Measurements from ENCODE around the gene KDM1A. TPM values are rescaled to one million over a fixed set of nuclear protein-coding genes. Genes with fewer than 3 reads are reported as not detected.

Gene KDM1A
- total RNA-seq, 1 donor from 2014 or later = 27.4 TPM

GRCh38 chr1:23122796-23123195 lies 103.5 kb downstream of the KDM1A start:
- no peaks in the 10 kb centered on the region for H3K9me3 ChIP-seq (replicated peaks)
- H3K27me3 ChIP-seq (ENCODE audit: low read depth) = no peaks in the 10 kb centered on the region
- no peak for DNase-seq
- H3K4me1 ChIP-seq = peaks cover 87% of the 10 kb centered on the region
- H3K36me3 ChIP-seq = no peaks in the 10 kb centered on the region
- no peak for TF ChIP-seq CTCF (IDR thresholded peaks at IDR 0.05; ENCODE audit: borderline replicate concordance)
- intact Hi-C loops (cut with micrococcal nuclease) = no loop called here
- no peak overlapping the region for H3K4me3 ChIP-seq
- peak overlapping the region; percentile 48 for H3K27ac ChIP-seq (replicated peaks)

GRCh38 chr1:23123528-23123927 lies 104.3 kb downstream of the KDM1A start:
- no peaks in the 10 kb centered on the region for H3K9me3 ChIP-seq (replicated peaks)
- no peaks in the 10 kb centered on the region for H3K36me3 ChIP-seq
- intact Hi-C loops (cut with micrococcal nuclease) = no loop called here
- peak overlapping the region; percentile 3 for H3K27ac ChIP-seq (replicated peaks)
- peaks cover 84% of the 10 kb centered on the region for H3K4me1 ChIP-seq
- TF ChIP-seq CTCF (IDR thresholded peaks at IDR 0.05; ENCODE audit: borderline replicate concordance) = no peak
- no peaks in the 10 kb centered on the region for H3K27me3 ChIP-seq (ENCODE audit: low read depth)
- H3K4me3 ChIP-seq = no peak overlapping the region
- no peak for DNase-seq

- H3K9me3 ChIP-seq (replicated peaks) = no peaks in the 10 kb centered on the region
- TF ChIP-seq CTCF (IDR thresholded peaks at IDR 0.05; ENCODE audit: borderline replicate concordance) = no peak
- intact Hi-C loops (cut with micrococcal nuclease) = no loop called here
- no peaks in the 10 kb centered on the region for H3K36me3 ChIP-seq
- peaks cover 76% of the 10 kb centered on the region for H3K4me1 ChIP-seq
- H3K4me3 ChIP-seq = no peak overlapping the region
- DNase-seq = no peak
- no peak overlapping the region for H3K27ac ChIP-seq (replicated peaks)
- no peaks in the 10 kb centered on the region for H3K27me3 ChIP-seq (ENCODE audit: low read depth)
These were observed 105.2 kb downstream of the KDM1A start for GRCh38 chr1:23124259-23125026.

- Histone ChIP-seq H3K27me3 (ENCODE audit: low read depth) (no peaks in the 10 kb centered on the region), H3K4me3 (no peak overlapping the region), H3K4me1 (peaks cover 74% of the 10 kb centered on the region), H3K9me3 (replicated peaks) (no peaks in the 10 kb centered on the region), H3K36me3 (no peaks in the 10 kb centered on the region), H3K27ac (replicated peaks) (no peak overlapping the region)
- intact Hi-C loops (cut with micrococcal nuclease) = no loop called here
- no peak for TF ChIP-seq CTCF (IDR thresholded peaks at IDR 0.05; ENCODE audit: borderline replicate concordance)
- DNase-seq = no peak
These were observed 106.2 kb downstream of the KDM1A start for GRCh38 chr1:23125489-23125888.

- Histone ChIP-seq H3K9me3 (replicated peaks) (no peaks in the 10 kb centered on the region), H3K27ac (replicated peaks) (no peak overlapping the region), H3K27me3 (ENCODE audit: low read depth) (no peaks in the 10 kb centered on the region), H3K4me3 (no peak overlapping the region), H3K4me1 (peaks cover 71% of the 10 kb centered on the region), H3K36me3 (no peaks in the 10 kb centered on the region)
- no peak for TF ChIP-seq CTCF (IDR thresholded peaks at IDR 0.05; ENCODE audit: borderline replicate concordance)
- no peak for DNase-seq
- intact Hi-C loops (cut with micrococcal nuclease) = no loop called here
These were observed 106.9 kb downstream of the KDM1A start for GRCh38 chr1:23126200-23126599.
